Heart left ventricle (tissue), 13 donors: Measurements from ENCODE around the gene ZNG1A.
A peak's percentile ranks its signal among the peaks of the same experiment; 100 is the strongest.
"Not testable (repeated sequence)": the region's sequence is repeated elsewhere in the genome, so short reads cannot be mapped to it uniquely, and the experiment has no call there.

ENCODE experiments used
- POLR2A ChIP-seq, 2 donors: fragments of 450-650 bp; IDR thresholded peaks; one replicate each; pipeline ENCODE4 v1.6.1; 2017; ENCODE audit warnings: antibody characterized with exemption in 2 of 2, mild to moderate bottlenecking in 2 of 2, moderate library complexity in 2 of 2
- TF ChIP-seq, protein P1 (sequence below), 12 donors: fragments of 200-600 bp; sonication (generic) in 4 of 12; IDR thresholded peaks; one replicate each; pipeline versions ENCODE4 v1.5.0 to v1.8.0; 2018 to 2022; ENCODE audit warnings: antibody characterized with exemption in 12 of 12, mild to moderate bottlenecking in 5 of 12
- donor health status: ischemic (EF 13 %, LVEDD 7.1; RV severe dilation, severe dysfunction).
- donor health status: DM: no; HTN: yes; CAD: no.
- donor health status: DM: no; HTN: no; CAD: no.
- donor health status: ischemic (EF 25% LVEDD 6.9; RV normal size, moderate dysfunction).
- donor health status: ischemic (EF 25% LVEDD 5.7; RV mildly dilated, moderate dysfunction).
- donor health status: ischemic (EF 35%, LVEDD 5.7; RV mildly dilated, moderate dysfunction).
- donor health status: nonischemic (EF 11% LVEDD 7.7; RV severe dilation, severe dysfunction).
- donor health status: DM: yes; HTN: yes; CAD: no.
- donor health status: PGD.
- donor health status: ischemic (EF 29% LVEDD 5.4; RV normal size, mild dysfunction).
- donor health status: nonischemic (EF 23%, LVEDD 6.1; RV moderate dilation, normal function).

DNA sequence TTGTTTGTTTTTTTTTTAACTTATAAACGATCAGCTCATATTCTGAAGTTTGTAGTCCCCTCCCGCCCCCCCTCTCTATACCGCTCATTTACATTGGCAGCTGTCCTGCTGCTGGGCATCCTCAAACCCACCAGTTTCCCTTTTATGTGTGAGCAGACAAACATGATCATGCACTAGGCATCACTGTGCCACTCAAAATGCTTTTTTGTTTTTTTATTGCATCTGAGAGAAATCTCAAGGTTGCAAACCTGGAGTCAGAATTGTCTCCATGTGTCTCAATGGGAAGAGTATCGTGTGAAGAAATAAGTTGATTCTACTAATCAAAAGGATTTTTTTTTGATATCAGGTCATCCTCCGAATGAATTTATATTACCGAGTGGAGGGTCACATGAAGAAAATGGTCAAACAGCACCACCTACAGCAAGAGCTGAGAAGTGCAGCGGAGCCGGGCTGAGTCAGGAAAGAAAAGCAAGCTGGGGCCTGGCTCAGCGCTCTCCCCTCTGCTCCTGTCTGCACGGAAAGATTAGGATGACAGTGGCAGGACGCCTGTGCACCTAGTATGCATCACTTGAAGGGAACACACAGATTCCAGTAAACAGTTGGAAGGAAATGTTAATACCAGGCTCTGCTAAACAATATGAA, 90.3 kb downstream of the ZNG1A start:
- TF ChIP-seq, protein P1, sequence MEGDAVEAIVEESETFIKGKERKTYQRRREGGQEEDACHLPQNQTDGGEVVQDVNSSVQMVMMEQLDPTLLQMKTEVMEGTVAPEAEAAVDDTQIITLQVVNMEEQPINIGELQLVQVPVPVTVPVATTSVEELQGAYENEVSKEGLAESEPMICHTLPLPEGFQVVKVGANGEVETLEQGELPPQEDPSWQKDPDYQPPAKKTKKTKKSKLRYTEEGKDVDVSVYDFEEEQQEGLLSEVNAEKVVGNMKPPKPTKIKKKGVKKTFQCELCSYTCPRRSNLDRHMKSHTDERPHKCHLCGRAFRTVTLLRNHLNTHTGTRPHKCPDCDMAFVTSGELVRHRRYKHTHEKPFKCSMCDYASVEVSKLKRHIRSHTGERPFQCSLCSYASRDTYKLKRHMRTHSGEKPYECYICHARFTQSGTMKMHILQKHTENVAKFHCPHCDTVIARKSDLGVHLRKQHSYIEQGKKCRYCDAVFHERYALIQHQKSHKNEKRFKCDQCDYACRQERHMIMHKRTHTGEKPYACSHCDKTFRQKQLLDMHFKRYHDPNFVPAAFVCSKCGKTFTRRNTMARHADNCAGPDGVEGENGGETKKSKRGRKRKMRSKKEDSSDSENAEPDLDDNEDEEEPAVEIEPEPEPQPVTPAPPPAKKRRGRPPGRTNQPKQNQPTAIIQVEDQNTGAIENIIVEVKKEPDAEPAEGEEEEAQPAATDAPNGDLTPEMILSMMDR (IDR thresholded peaks at IDR 0.05): peak in 2 of 12 donors; percentile 7 to 14
- TF ChIP-seq POLR2A (IDR thresholded peaks at IDR 0.05): not testable (repeated sequence)
